HG03520 (cell line): ENCODE data around the gene FHIT.

Experiments used
- ATAC-seq: cut with Tn5 transposase; IDR thresholded peaks from one replicate; pipeline ENCODE4 v1.9.1; 2021; ENCODE audit warnings: mild to moderate bottlenecking, moderate library complexity; ENCODE audit not compliant: unreplicated experiment

The FHIT gene

DNA sequence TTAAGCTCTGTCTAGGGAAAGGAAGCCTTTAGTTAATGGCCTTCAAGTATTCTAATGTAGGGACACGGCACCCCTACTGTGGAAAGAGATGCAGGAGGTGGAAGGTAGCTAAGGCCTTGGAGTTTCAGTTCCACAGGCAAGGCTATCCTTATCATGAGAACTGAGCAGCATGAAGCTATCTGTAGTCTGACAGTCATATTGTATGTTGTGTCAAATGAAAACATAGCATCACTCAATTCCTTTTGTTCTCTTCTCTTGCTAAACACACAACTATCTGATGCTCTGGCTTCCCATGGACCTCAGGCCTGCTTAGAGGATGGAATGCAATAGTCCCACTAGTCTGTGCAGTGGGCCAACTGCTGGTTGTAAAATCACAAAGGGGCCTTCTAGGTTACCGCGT lies 380.9 kb downstream of the FHIT start:
- no peak for ATAC-seq

DNA sequence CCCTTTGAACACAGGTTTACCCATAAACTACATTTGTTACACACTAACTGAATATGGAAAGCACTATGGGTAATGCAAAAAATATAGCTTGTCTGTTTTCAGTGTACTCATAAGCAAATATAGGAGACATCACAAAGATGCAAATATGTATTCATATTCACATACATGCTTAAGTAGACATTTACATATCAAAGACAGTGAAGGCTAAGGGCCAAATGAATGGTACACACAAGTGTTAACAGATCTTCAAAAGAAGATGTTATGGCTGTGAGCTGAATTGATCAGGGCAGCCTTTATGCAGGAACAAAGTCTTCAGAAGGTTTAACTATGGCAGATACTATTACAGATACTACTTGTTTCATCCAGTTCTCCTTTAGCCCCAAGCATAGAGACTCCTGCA lies 384.1 kb downstream of the FHIT start:
- no peak for ATAC-seq

DNA sequence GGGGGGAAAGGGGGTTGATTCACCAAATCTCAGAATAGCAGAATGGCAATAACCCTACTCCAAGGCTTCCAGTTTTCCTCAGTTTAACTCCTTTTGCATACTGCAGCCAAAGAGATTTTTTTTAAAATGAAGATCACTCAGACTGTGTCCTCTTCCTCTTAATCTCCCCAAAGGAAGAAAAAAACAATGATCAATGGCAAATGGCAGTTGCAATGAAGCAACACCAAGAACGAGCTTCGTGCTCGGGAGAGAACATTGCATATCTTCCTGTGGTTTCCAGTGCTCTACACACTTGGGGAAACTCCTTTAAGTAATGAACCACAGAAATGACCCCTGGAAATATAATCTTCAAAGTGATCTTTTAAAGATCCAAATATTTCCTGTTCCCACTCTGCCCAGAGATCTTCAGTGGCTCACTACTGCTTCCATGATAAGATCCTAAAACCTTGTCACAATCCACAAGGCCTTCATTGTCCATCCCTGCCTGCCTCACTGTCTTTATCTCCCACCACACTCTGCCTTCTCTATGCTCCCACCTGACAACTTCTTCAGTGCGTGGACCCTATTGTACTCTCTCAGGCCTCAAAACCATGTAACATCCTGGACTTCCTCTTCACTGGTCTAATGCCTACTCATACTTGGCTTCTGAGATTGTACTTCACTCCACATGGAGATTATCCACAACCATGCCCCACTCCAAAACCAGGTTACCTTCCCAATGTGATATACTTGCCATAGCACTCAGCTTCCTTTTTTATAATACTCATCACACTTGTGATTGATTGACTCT lies 394.8 kb downstream of the FHIT start:
- no peak for ATAC-seq

DNA sequence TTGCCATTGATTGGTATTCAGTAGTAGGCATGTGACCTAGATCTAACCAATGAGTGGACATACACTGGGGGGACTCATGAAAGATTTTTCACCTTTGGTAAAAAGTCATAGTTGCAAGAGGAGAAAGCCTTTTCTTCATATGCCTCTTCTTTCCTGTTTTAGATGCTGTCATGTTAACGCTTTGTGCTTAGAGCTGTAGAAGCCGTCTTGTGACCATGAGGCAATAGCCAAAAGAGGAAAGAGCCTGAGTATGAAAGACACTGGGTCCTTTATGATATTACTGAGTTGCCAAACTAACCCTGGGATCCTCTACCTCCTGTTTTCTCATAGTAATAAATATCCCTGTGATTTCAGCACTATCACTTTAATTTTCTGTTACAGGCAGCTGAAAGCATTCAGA lies 396.0 kb downstream of the FHIT start:
- ATAC-seq = no peak

DNA sequence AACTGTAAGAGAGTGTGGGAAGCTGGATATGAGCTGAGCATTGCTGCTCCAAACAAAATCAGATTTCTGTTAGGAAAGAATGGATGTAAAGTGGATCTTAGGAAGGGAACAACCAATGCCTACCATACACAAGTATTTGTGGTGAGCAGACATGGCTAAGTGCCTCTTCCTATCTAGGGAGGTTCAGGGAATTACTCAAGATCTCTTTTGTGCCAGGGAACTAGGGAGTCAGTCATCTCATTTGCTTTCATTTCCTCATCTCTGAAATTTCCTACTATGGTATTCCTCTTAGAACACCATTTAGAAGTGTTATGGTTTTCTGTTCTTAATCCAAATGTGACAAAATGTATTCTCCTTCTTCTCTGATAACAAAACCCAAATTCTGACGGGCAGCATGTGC lies 396.5 kb downstream of the FHIT start:
- ATAC-seq = no peak

DNA sequence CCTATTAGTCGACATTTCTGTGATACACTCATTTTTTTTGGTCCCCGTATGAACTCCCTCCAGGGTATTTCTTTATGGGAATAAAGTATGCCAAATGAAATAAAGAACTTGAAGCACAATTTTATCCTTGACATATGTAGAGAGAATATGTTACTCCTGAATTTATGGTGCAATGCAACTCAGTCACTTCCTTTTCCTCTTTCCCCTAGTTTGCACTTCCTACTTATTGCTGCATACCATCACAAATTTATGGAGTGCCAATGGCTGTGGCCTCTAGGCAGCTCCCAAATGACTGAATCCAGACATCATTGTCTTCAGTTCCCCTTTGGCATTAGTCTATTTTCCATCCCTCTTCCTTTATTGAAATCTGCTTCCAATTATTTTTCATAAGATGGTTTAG lies 403.5 kb downstream of the FHIT start:
- no peak for ATAC-seq

DNA sequence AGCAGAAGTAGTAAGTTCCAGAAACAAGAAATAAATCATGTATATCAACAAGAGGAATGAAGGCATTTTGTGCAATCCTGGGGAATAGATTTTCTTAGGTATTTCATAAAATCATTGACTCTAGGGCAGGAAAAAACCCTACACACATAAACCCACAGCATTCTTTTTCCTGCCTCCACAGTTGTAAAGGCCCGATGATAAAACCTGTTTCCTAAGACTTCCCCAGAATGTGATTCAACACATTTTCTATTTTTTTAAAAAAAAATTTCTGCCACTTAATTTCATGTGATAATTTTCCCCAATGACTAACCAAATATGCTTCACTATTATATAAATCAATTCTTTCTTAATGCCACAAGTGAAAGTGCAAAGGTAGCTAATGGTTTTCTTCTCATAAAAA lies 407.0 kb downstream of the FHIT start:
- ATAC-seq = no peak

DNA sequence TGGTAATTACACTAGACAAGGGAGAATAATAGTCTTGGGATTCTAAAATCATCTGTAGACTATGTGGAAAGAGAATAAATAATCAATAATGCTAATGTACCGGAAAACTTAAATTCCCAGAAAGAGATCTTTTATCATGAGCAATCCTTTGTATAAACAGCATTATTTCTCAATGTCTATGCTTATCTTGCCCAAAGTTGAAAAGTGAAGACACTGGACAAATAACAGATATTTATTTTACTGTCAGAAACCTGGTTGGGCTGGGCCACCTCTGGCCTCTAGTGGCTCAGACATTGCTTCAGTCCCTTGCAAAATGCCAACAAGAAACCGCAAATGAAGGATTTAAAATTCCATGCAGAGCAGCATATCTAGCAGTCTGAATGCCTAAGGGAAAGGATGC lies 409.9 kb downstream of the FHIT start:
- no peak for ATAC-seq

DNA sequence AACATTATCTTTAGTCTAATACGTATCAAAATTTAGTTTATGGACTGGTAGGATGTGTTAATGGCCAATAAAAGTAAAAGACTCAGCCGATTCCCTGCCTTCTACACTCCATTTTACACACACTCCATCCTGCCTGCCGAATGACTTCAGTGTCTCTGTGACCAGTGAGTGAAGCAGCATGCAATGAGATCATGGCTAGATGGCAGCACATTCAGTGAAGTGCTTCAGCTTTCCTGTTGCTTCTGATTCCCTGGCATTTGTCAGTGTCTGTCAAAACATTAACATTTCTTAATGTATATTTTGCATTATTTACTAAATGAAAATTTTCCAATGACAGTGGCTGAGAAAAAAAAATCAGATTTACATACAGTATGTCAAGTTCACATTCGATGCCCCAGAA lies 412.0 kb downstream of the FHIT start:
- ATAC-seq = no peak

DNA sequence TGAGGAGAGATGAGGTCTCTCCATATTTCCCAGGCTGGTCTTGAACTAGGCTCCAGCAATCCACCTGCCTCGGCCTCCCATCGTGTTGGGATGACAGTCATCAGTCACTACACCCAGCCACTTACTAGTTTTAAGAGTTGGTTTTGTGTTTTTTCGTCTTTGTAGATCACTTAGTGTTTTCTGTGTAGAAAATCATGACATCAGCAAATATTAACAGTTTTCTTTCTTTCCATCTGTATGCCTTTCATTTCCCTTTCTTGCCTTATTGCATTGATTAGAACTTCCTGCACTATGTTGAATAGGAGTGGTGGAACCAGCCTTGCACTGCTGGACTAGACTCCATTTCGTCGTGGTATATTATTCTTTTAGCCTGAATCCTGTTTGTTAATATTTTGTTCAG lies 415.5 kb downstream of the FHIT start:
- ATAC-seq = no peak

DNA sequence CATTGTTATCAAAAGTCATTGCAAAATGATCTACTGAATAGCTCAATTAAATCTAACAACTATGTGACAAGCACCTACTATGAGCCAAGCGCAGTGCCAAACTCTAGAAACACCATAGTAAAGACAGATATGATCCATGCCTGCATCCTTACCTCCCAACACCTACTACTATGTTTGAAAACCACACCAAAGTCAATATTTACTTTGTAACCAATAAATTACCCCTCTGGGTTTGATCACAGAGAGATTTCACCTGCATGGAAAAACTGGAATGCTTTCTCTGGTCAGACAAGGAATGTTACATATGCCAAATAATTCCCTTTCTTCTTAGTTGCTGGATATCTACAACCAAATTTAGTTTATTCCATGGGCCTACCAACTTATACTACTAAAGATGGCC lies 422.2 kb downstream of the FHIT start:
- ATAC-seq = no peak

DNA sequence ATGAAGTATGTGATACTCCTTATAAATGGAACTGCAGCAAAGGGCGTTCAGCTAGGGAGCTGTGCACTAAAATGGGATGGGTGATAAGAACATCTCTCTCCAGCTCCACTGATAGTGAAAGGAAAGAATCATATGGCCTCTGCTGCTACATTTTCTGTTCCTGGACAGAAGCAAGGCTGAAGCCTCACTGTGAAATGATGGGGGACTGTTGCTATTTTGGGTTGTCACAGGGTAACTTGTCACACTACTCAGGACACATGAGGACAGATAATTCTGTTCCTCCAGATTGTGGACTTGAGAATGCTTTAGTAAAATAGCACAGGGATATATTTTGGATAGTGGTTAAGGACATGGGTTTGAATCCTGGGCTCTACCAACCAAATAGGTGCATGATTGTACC lies 423.6 kb downstream of the FHIT start:
- ATAC-seq = no peak

DNA sequence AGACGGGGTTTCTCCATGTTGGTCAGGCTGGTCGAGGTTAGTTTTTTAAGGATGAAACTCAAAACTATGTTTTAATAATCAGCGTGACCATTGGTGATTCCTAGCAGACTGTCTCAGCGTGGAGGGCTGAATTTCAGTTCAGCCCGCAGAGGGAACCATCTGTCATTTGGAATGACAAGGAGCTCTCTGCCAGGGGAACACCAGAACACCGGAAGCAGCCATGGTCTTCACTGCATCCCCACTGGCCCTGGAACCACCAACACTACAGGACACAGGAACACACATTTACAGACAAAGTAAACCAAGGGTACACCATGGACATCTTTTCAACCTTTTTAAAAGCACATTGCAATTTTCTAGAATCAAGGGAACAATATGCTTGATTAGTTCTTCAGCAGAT lies 424.7 kb downstream of the FHIT start:
- no peak for ATAC-seq

DNA sequence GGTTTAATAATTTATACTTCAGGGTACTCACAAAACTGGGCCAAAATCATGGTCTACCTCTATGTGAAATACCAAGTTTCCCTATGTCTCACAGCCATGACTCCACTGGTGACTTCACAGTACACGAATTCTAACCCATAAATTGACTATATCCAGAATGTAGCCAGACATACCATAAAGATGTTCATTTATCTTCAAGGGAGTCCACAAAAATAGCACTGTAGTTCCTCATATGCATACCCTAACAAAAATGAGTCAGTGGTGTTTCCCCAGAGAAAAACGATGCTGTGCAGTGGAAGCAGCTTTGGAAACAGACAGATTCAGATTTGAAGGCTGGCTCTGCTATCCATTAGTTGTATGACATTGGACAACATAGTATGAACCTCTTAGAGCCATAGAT lies 438.8 kb downstream of the FHIT start:
- no peak for ATAC-seq

DNA sequence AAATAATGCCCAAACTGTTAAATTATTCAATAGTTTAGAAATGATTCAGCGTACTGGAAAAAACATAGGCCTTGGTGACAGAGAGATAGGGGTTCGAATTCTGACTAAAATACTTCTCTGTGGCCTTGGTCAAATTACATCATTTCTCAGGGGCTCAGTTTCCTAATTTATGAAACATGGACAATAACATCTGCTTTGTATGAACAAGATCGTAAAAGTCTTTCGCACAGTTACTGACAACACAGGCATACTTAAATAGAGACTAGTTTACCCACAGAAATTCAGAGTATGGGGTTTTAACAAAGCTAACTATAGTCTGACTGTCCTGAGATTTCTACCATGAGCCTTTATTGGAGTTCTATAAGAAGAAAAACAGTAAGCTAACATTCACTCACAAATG lies 440.4 kb downstream of the FHIT start:
- ATAC-seq = no peak

DNA sequence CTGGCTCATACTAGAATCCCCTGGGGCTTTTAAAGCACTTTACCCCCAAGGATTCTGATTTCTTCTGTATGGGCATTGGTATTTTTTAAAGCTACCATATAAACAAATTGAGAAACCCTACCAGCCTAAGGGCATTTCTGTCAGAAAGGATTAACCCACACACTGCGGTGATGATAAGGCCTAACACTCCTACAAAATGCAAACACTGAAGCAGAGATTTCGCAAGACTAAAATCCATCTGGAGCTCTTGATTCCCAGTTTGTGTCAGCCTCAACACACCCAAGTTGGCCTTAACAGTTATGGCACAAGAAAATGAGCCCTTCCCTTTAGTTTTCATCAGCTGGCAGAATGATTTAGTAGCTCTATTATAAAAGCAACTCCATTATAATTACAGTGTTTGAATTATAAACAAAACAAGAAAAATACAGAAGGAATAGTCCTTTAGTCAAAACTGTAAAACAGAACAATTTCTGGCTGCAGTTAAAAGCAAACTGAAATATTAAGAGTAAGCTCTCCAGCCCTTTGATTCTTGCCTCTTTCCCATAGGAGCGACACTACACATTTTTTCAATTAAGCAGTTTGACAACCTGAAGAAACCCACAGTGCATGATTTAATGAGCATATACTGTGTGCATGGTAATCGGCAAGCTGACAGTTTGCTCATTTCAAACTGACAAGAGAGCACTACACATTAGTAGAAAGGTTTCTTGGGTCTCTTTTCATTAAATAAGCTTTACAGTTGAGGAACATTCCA lies 441.2 kb downstream of the FHIT start:
- no peak for ATAC-seq

DNA sequence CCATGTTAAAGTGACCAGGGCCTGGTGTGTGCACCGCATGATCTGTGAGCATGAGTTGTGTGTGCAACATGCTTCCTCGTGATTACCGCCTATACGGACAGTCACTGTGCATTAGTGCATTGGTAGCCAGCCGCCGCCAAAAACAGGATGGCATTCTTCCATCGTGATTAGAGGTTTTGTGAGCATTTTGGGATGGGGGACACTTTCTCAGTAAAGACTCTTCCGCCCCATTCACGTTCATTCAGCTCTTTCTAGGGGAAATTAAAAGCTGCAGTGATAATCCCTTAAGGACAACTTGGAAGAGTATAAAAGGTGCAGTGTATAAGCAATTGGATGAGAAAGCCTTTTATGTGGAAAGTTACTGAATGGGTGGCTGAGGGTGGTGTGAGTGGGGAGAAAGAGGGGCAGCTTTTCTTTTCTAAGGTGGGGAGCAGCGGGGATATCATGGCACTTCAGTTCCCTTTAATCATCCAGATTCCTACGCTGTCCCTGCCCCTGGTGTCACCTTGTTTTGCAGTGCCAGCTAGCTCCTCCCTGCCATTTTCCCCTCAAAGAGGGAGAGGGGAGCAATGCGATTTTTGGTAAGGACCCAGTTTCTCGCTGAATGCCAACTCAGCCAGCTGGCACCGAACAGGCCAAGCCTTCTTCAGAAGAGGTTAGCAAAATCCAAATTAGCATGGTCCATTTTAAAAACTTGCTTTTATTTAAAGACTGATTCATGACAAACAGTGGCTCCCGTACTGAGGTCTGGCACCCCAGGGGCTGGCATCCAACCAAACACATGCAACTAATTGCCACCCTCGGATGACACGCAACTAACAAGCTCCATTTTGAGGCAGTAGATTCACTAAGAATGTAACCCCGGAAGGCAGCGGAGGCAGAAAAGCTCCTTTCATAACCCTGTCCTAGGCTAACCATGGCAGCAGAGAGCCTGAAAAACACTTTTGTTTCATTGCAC lies 447.8 kb downstream of the FHIT start:
- ATAC-seq = no peak

DNA sequence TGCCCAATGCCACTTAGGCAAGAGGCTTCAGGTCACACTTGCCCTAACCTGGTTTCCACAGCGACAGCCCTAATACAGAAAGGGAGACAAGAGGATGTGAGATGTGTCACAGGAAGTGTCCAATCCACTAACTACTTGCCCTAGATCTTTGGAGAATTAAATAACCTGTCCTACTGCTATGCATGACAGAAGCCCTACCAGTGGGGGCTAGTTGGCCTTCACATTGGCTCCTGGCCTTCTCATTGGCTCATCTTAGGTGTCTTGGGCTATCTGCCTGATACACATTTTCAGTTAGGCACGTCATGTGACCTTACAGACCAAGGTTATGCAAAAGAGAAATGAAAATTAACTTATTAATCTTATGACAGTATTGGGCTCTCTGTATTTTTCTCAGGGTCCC lies 449.9 kb downstream of the FHIT start:
- no peak for ATAC-seq

DNA sequence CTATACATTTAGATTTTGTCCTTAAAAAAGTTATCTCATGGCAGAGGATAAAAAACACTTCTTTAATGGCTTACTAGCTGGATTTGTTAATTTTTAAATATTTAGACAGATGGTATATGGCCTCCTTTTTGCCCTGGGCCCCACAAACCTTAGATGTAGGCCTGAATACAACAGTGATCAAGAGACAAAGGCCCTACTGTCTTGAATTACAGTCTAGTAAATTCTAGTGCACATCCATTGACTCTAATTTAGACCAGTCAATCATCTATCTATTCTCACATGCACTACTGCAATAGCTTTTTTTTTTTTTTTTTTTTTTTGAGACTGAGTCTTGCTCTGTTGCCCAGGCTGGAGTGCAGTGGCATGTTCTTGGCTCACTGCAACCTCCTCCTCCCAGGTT lies 452.8 kb downstream of the FHIT start:
- ATAC-seq = no peak

DNA sequence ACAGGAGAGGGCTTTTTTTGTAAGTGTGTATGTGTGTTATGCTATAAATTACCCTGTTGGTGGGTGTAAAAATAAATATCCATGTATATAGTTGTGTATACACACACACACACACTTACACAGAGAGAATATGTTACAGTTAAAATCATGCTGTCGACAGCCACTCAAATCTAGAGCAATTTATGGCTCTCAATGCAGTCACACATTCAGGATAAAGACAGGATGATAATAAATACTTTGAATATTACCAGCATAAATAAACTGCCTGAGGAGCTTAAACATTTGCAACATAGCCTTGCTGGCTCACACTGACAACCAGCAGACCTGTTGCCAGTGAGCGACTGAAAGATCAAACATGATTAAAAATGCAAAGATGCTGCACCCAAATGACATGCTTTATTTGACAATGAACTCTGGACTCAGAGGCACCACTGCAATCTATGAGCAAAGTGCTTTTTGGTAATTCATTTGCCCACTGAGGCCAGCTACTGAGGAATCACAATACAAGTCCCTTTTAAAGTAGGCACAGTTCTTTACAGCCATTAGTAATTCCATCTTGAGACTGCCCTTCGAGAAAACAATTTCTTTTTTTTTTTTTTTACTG lies 458.9 kb downstream of the FHIT start:
- no peak for ATAC-seq

DNA sequence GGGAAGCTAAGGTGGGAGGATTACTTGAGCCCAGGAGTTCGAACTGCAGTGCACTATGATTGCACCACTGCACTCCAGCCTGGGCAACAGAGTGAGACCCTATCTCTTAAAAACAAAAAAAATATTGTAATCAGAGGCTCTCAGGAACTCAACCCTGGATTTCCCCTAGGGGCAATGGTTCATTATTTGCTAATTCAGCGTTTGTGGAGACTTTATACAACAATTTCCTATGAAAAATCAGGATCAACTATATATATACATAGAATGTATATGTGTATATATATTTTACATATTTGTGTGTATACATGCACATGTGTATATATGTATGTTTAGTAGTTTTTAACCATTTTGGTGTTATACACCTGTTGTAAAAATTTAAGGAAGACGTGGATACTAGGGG lies 463.1 kb downstream of the FHIT start:
- ATAC-seq = no peak
